H7 (cell line): ENCODE results near the gene HTT. TPM values are rescaled to one million over a fixed set of nuclear protein-coding genes. Genes with fewer than 3 reads are reported as not detected.

Experiments used
- DNase-seq: peaks from one replicate; pipeline ENCODE4 v3.0.0; 2012
- H3K27me3 ChIP-seq: 2 replicates; pipeline ENCODE4 v1.6.0; 2011; ENCODE audit warnings: mild to moderate bottlenecking, low read length; ENCODE audit not compliant: control insufficient read depth, insufficient read depth
- H3K36me3 ChIP-seq: replicated peaks from 2 replicates; pipeline ENCODE4 v1.5.1; 2011; ENCODE audit warnings: low read length; ENCODE audit not compliant: control insufficient read depth, insufficient read depth
- H3K4me3 ChIP-seq: 2 replicates; pipeline ENCODE4 v1.5.1; 2011; ENCODE audit warnings: low read depth, mild to moderate bottlenecking, control low read depth, low read length, moderate library complexity; ENCODE audit not compliant: insufficient read depth
- total RNA-seq: library from RNA; depleted of rRNA; stranded (reverse); fragments of >200 nt; shearing (Covaris generic); gene quantifications from 2 replicates; pipeline ENCODE4 v1.2.3, GENCODE V29; 2014

Gene HTT
- total RNA-seq, 1 experiment from 2014 or later = 24.4 TPM

GRCh38 chr4:3244002-3244401, 169.5 kb downstream of the HTT start:
- no peak for DNase-seq
- Histone ChIP-seq H3K4me3 (no peak overlapping the region), H3K36me3 (peaks cover 13% of the 10 kb centered on the region), H3K27me3 (no peaks in the 10 kb centered on the region)

GRCh38 chr4:3244747-3245146, 170.3 kb downstream of the HTT start:
- no peak overlapping the region for H3K4me3 ChIP-seq
- no peak for DNase-seq
- no peaks in the 10 kb centered on the region for H3K27me3 ChIP-seq
- H3K36me3 ChIP-seq = peaks cover 8% of the 10 kb centered on the region

GRCh38 chr4:3245676-3246075, 171.2 kb downstream of the HTT start:
- DNase-seq = no peak
- H3K4me3 ChIP-seq = no peak overlapping the region
- peaks cover 2% of the 10 kb centered on the region; the same call in 1 of the 2 replicates for H3K36me3 ChIP-seq
- no peaks in the 10 kb centered on the region for H3K27me3 ChIP-seq

- no peaks in the 10 kb centered on the region for H3K36me3 ChIP-seq
- H3K27me3 ChIP-seq = no peaks in the 10 kb centered on the region
- H3K4me3 ChIP-seq = no peak overlapping the region
- no peak for DNase-seq
Measured at GRCh38 chr4:3246458-3247398, 172.2 kb downstream of the HTT start.

- Histone ChIP-seq H3K27me3 (no peaks in the 10 kb centered on the region), H3K4me3 (no peak overlapping the region), H3K36me3 (no peaks in the 10 kb centered on the region)
- DNase-seq = no peak
Measured at GRCh38 chr4:3247399-3248177, 173.1 kb downstream of the HTT start.

GRCh38 chr4:3248178-3248480, 173.6 kb downstream of the HTT start:
- H3K27me3 ChIP-seq = no peaks in the 10 kb centered on the region
- H3K4me3 ChIP-seq = no peak overlapping the region
- no peaks in the 10 kb centered on the region for H3K36me3 ChIP-seq
- DNase-seq = no peak

GRCh38 chr4:3248811-3249661, 174.6 kb downstream of the HTT start, which contains the start of gene MSANTD1:
Gene MSANTD1 (plus strand): TSS chr4:3249159. CDS start chr4:3249223, 64 bp downstream.
- Histone ChIP-seq H3K36me3 (no peaks in the 10 kb centered on the region), H3K4me3 (no peak within 1 kb of the TSS), H3K27me3 (no peaks in the 10 kb centered on the region)
- DNase-seq = no peak

- H3K36me3 ChIP-seq = no peaks in the 10 kb centered on the region
- H3K27me3 ChIP-seq = no peaks in the 10 kb centered on the region
- H3K4me3 ChIP-seq = no peak overlapping the region
- DNase-seq = no peak
Measured at GRCh38 chr4:3249711-3250437, 175.4 kb downstream of the HTT start.

GRCh38 chr4:3250438-3250955, 176.0 kb downstream of the HTT start:
- no peak overlapping the region for H3K4me3 ChIP-seq
- H3K27me3 ChIP-seq = no peaks in the 10 kb centered on the region
- peak; percentile 95 for DNase-seq
- H3K36me3 ChIP-seq = no peaks in the 10 kb centered on the region

- Histone ChIP-seq H3K27me3 (no peaks in the 10 kb centered on the region), H3K4me3 (no peak overlapping the region), H3K36me3 (no peaks in the 10 kb centered on the region)
- no peak for DNase-seq
Measured at GRCh38 chr4:3250956-3251690, 176.6 kb downstream of the HTT start.

- Histone ChIP-seq H3K4me3 (no peak overlapping the region), H3K27me3 (no peaks in the 10 kb centered on the region), H3K36me3 (no peaks in the 10 kb centered on the region)
- DNase-seq = no peak
Measured at GRCh38 chr4:3251691-3252479, 177.4 kb downstream of the HTT start.

- Histone ChIP-seq H3K27me3 (no peaks in the 10 kb centered on the region), H3K36me3 (no peaks in the 10 kb centered on the region), H3K4me3 (no peak overlapping the region)
- no peak for DNase-seq
Measured at GRCh38 chr4:3252480-3252828, 178.0 kb downstream of the HTT start.
